DND-41 (cell line): ENCODE results near the gene MECP2.

ENCODE experiments used
- EZH2 ChIP-seq: IDR thresholded peaks from 3 replicates; pipeline ENCODE4 v1.6.1; 2012; ENCODE audit warnings: borderline replicate concordance, low read depth, mild to moderate bottlenecking, moderate library complexity, low read length, inconsistent platforms; ENCODE audit not compliant: severe bottlenecking
- TF ChIP-seq, protein P1 (sequence below): IDR thresholded peaks from 2 replicates; pipeline ENCODE4 v1.5.1; 2012; ENCODE audit warnings: borderline replicate concordance, low read length, moderate library complexity, mild to moderate bottlenecking; ENCODE audit not compliant: poor library complexity, severe bottlenecking; ENCODE audit errors: extremely low read depth

GRCh38 chrX:154016366-154017076 is 81.0 kb downstream of the MECP2 start:
- TF ChIP-seq, protein P1, sequence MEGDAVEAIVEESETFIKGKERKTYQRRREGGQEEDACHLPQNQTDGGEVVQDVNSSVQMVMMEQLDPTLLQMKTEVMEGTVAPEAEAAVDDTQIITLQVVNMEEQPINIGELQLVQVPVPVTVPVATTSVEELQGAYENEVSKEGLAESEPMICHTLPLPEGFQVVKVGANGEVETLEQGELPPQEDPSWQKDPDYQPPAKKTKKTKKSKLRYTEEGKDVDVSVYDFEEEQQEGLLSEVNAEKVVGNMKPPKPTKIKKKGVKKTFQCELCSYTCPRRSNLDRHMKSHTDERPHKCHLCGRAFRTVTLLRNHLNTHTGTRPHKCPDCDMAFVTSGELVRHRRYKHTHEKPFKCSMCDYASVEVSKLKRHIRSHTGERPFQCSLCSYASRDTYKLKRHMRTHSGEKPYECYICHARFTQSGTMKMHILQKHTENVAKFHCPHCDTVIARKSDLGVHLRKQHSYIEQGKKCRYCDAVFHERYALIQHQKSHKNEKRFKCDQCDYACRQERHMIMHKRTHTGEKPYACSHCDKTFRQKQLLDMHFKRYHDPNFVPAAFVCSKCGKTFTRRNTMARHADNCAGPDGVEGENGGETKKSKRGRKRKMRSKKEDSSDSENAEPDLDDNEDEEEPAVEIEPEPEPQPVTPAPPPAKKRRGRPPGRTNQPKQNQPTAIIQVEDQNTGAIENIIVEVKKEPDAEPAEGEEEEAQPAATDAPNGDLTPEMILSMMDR, result no peak
- TF ChIP-seq EZH2, result no peak
